ENCODE measurements around the gene NOXRED1. TPM values are rescaled to one million over a fixed set of nuclear protein-coding genes. Genes with fewer than 3 reads are reported as not detected.

NOXRED1 gene
- total RNA-seq, 2 donors from 2014 or later: 1.2 to 1.7 TPM

GRCh38 chr14:77390188-77390587 lies 33.1 kb downstream of the NOXRED1 start:
- H3K9me3 Mint-ChIP-seq: no peaks in the 10 kb centered on the region
- no peak overlapping the region for H3K4me3 Mint-ChIP-seq
- H3K27me3 Mint-ChIP-seq (ENCODE audit: low read depth): no peaks in the 10 kb centered on the region
- no peak overlapping the region for H3K27ac Mint-ChIP-seq
- no peaks in the 10 kb centered on the region for H3K4me1 Mint-ChIP-seq (ENCODE audit: low read depth)
- DNase-seq (no peak), ATAC-seq (replicated peaks in 1 of 2) (no peak)
- peaks cover 0 to 1% of the 10 kb centered on the region in 2 donors for H3K36me3 Mint-ChIP-seq (ENCODE audit: insufficient read depth in 2 of 2)

GRCh38 chr14:77378701-77379100 lies 44.6 kb downstream of the NOXRED1 start:
- H3K4me1 Mint-ChIP-seq (ENCODE audit: low read depth): peaks cover 26% of the 10 kb centered on the region
- no peak overlapping the region for H3K4me3 Mint-ChIP-seq
- DNase-seq: no peak
- peaks cover 0 to 2% of the 10 kb centered on the region in 2 donors for H3K9me3 Mint-ChIP-seq
- H3K36me3 Mint-ChIP-seq (ENCODE audit: insufficient read depth in 2 of 2): peaks cover 3 to 9% of the 10 kb centered on the region in 2 donors
- no peak overlapping the region for H3K27ac Mint-ChIP-seq
- H3K27me3 Mint-ChIP-seq (ENCODE audit: low read depth): no peaks in the 10 kb centered on the region
- no peak for ATAC-seq (replicated peaks in 1 of 2)

- ATAC-seq (replicated peaks in 1 of 2) (peak in 1 of 2 donors; percentile 1), DNase-seq (no peak)
- H3K4me1 Mint-ChIP-seq (ENCODE audit: low read depth): peaks cover 38% of the 10 kb centered on the region
- H3K27ac Mint-ChIP-seq: no peak overlapping the region
- H3K27me3 Mint-ChIP-seq (ENCODE audit: low read depth): no peaks in the 10 kb centered on the region
- H3K36me3 Mint-ChIP-seq (ENCODE audit: insufficient read depth in 2 of 2): peaks cover 3 to 12% of the 10 kb centered on the region in 2 donors
- H3K9me3 Mint-ChIP-seq: peaks cover 0 to 2% of the 10 kb centered on the region in 2 donors
- no peak overlapping the region for H3K4me3 Mint-ChIP-seq
These were observed 45.9 kb downstream of the NOXRED1 start for GRCh38 chr14:77377502-77377844.

DNA sequence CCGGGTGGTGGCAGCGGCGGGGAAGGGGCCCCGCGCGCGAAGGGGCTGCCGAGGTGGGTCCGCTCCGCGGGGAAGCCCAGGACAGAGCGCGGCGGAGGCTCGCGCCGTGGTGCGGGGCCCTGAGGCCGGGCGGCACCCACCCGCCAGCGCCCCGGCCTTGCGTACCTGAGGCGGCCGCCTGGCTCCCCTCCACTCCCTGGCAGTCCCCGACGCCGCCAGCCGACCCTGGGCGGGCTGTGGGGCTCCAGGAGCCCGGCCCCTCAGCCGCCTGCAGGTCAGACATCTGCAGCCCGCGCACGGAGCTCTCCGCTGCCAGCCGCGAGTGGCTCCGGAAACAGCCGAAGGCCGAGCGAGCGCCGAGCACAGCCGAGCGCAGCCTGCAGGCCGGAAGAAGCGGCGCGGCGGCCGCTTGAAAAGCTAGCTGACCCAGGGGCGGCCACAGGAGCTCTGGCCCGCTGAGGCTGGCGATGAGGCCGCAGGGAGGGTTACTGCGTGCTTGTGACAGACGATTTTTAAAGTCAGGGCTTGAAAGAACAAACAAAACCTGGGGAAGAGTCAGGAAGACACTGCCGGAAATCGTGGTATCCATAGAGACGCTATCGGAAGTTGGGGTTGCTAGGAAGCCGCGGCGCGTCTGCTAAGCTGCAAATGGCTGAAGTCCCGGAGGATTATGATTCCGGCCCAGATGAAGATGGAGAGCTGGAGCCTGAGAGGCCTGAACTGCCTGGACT lies 46.4 kb downstream of the NOXRED1 start, which contains the start of the genes SAMD15 and TMED8:
SAMD15 (plus strand) TSS at position 609 of the 731 bp plus-strand sequence; CDS start at position 649, 40 bp downstream.
TMED8 (minus strand) TSS at position 324 of the 731 bp plus-strand sequence; CDS start at position 283, 41 bp downstream.
- Mint-ChIP-seq H3K4me3 (no peak within 1 kb of the TSS), H3K4me1 (ENCODE audit: low read depth) (peaks cover 42% of the 10 kb centered on the region), H3K27me3 (ENCODE audit: low read depth) (no peaks in the 10 kb centered on the region), H3K9me3 (peaks cover 0 to 2% of the 10 kb centered on the region in 2 donors), H3K36me3 (ENCODE audit: insufficient read depth in 2 of 2) (peaks cover 3 to 12% of the 10 kb centered on the region in 2 donors), H3K27ac (peak within 1 kb of the TSS; percentile 89)
- DNase-seq (peak; percentile 85 to 87), ATAC-seq (replicated peaks in 1 of 2) (peak; percentile 95 to 97)

DNA sequence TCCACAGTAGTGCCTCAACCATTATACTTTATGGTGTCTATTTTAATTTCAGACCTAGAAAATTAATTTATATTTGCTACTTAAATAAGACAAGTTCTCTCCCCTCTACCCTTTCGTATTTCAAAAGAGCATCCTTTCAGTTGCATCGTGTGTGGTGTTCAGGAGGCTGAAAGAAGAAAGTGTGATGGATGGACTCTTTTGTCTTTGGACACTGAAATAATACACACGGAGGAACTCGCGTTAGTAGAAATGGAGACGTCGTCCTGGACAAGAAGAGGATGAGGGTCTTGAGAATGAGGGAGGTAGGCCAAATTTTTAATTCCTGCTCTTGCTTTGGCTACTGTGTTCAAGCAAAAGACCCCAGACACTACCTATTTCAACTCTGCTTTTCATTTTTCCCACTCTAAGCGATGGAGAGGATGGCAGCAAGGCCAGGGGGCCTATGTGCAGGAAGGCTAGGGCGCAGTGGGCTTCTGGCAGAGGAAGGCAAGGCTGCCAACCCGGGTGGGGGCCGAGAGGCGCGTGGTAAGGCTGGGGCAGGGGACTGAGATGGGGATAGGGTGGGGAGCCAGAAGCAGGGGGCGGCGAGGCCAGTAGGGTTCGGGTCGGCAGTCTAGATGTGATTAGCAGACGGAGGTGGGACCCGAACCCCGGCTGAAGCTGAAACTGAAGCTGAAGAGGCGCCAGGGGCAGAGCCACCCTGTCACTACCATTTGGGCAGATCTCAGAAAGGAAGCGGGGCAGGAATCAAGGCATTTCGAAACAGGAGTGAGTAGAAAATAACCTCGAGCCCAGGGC lies 47.2 kb downstream of the NOXRED1 start:
- Mint-ChIP-seq H3K9me3 (peaks cover 0 to 2% of the 10 kb centered on the region in 2 donors), H3K27ac (peak overlapping the region; percentile 89), H3K4me1 (ENCODE audit: low read depth) (peaks cover 47% of the 10 kb centered on the region), H3K36me3 (ENCODE audit: insufficient read depth in 2 of 2) (peaks cover 3 to 12% of the 10 kb centered on the region in 2 donors), H3K27me3 (ENCODE audit: low read depth) (no peaks in the 10 kb centered on the region), H3K4me3 (no peak overlapping the region)
- DNase-seq (peak; percentile 39 to 51), ATAC-seq (replicated peaks in 1 of 2) (peak; percentile 16 to 39)

- Mint-ChIP-seq H3K9me3 (peaks cover 0 to 2% of the 10 kb centered on the region in 2 donors), H3K27ac (peak overlapping the region; percentile 89), H3K36me3 (ENCODE audit: insufficient read depth in 2 of 2) (peaks cover 3 to 12% of the 10 kb centered on the region in 2 donors), H3K4me3 (no peak overlapping the region), H3K4me1 (ENCODE audit: low read depth) (peaks cover 47% of the 10 kb centered on the region), H3K27me3 (ENCODE audit: low read depth) (no peaks in the 10 kb centered on the region)
- DNase-seq: no peak
- no peak for ATAC-seq (replicated peaks in 1 of 2)
These were observed 48.0 kb downstream of the NOXRED1 start for GRCh38 chr14:77375164-77375950.

GRCh38 chr14:77372304-77372841 lies 51.0 kb downstream of the NOXRED1 start:
- peak; percentile 22 to 48 for ATAC-seq (replicated peaks in 1 of 2)
- DNase-seq: no peak
- no peaks in the 10 kb centered on the region for H3K27me3 Mint-ChIP-seq (ENCODE audit: low read depth)
- H3K4me3 Mint-ChIP-seq: peak overlapping the region; percentile 30 to 54
- peaks cover 64% of the 10 kb centered on the region for H3K4me1 Mint-ChIP-seq (ENCODE audit: low read depth)
- H3K9me3 Mint-ChIP-seq: peaks cover 0 to 2% of the 10 kb centered on the region in 2 donors
- peak overlapping the region; percentile 4 for H3K27ac Mint-ChIP-seq
- peaks cover 3 to 12% of the 10 kb centered on the region in 2 donors for H3K36me3 Mint-ChIP-seq (ENCODE audit: insufficient read depth in 2 of 2)

DNA sequence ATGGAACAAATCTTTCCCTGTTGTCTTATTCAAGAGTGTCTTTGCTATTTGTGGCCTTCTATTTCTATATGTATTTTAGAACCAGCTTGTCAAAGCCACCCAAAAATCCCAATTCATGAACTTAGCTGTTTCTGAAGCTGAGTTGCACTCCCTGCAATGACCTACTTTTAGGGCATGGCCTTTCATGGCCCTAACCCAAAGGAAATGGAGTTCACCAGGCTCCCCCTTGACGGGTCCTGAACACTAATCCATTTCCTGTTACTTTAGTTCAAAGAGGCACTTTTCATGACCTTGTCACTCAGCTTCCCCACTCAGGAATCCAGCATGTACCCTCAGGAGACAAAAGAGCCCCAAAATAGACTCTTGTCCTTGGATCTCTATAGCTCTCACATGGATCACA lies 54.0 kb downstream of the NOXRED1 start:
- peaks cover 1 to 6% of the 10 kb centered on the region in 2 donors for H3K36me3 Mint-ChIP-seq (ENCODE audit: insufficient read depth in 2 of 2)
- H3K27me3 Mint-ChIP-seq (ENCODE audit: low read depth): no peaks in the 10 kb centered on the region
- H3K9me3 Mint-ChIP-seq: no peaks in the 10 kb centered on the region
- no peak for ATAC-seq (replicated peaks in 1 of 2)
- peak overlapping the region; percentile 72 for H3K27ac Mint-ChIP-seq
- H3K4me1 Mint-ChIP-seq (ENCODE audit: low read depth): peaks cover 44% of the 10 kb centered on the region
- no peak for DNase-seq
- H3K4me3 Mint-ChIP-seq: no peak overlapping the region

- no peak for ATAC-seq (replicated peaks in 1 of 2)
- H3K9me3 Mint-ChIP-seq: no peaks in the 10 kb centered on the region
- no peak overlapping the region for H3K27ac Mint-ChIP-seq
- peaks cover 12% of the 10 kb centered on the region for H3K4me1 Mint-ChIP-seq (ENCODE audit: low read depth)
- H3K27me3 Mint-ChIP-seq (ENCODE audit: low read depth): no peaks in the 10 kb centered on the region
- no peaks in the 10 kb centered on the region for H3K36me3 Mint-ChIP-seq (ENCODE audit: insufficient read depth in 2 of 2)
- DNase-seq: no peak
- no peak overlapping the region for H3K4me3 Mint-ChIP-seq
These were observed 59.2 kb downstream of the NOXRED1 start for GRCh38 chr14:77364146-77364545.

DNA sequence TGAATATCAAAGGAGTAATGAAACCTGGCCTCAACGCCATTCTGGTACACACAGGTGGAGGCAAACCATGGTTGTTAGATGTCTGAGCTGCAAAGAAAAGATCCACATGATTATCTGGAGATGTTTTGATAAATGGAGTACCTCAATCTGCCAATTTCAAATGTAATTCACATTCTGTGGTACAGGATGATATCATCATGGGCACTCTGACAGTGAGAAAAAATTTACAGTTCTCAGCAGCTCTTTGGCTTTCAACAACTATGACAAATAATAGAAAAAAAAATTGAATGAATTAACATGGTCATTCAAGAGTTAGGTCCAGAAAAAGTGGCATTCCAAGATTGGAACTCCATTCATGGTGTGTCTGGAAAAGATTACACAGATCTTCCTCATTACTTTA lies 63.7 kb downstream of the NOXRED1 start:
- H3K9me3 Mint-ChIP-seq: no peaks in the 10 kb centered on the region
- DNase-seq (no peak), ATAC-seq (replicated peaks in 1 of 2) (no peak)
- no peaks in the 10 kb centered on the region for H3K27me3 Mint-ChIP-seq (ENCODE audit: low read depth)
- H3K36me3 Mint-ChIP-seq (ENCODE audit: insufficient read depth in 2 of 2): no peaks in the 10 kb centered on the region
- H3K27ac Mint-ChIP-seq: no peak overlapping the region
- no peak overlapping the region for H3K4me3 Mint-ChIP-seq
- H3K4me1 Mint-ChIP-seq (ENCODE audit: low read depth): peaks cover 11% of the 10 kb centered on the region

DNA sequence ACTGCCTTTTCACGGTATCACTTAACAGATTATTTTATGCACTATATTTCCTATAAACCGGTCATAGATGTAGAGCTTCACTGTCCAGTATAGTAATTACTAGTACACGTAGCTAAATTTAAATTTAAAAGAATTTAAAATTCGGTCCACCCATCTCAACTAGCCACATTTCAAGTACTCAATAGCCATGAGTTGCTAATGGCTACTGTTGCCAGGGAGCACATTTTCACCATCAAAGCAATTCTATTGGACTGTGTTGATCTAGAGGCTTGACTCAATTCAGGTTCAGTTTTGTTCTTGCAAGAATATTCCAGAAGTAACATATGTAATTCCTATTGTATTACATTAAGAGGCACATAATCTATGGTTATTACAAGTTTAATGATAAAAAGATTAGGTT lies 66.4 kb downstream of the NOXRED1 start:
- DNase-seq (no peak), ATAC-seq (replicated peaks in 1 of 2) (no peak)
- no peaks in the 10 kb centered on the region for H3K36me3 Mint-ChIP-seq (ENCODE audit: insufficient read depth in 2 of 2)
- no peaks in the 10 kb centered on the region for H3K9me3 Mint-ChIP-seq
- no peak overlapping the region for H3K4me3 Mint-ChIP-seq
- no peaks in the 10 kb centered on the region for H3K27me3 Mint-ChIP-seq (ENCODE audit: low read depth)
- peaks cover 11% of the 10 kb centered on the region for H3K4me1 Mint-ChIP-seq (ENCODE audit: low read depth)
- no peak overlapping the region for H3K27ac Mint-ChIP-seq

DNA sequence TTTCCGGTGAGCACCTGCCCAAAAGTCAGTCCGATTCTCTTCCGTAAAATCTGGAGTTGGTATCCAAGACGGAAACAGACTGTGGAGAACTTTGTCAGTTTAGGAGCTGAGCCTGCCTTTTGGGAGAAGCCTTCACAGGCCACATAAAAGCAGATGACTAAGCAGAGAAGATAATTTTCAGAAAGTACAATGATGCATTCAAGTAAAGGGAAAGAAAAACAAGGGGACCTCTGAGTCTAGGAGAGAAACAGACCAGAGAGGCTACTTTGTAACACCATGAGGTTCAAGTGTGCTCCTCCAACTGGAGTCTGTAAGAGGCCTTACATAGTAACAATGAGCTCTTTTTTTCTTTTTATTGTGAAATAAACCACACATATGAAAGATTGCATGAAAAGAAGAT lies 67.5 kb downstream of the NOXRED1 start:
- DNase-seq: no peak
- Mint-ChIP-seq H3K4me3 (no peak overlapping the region), H3K27me3 (ENCODE audit: low read depth) (no peaks in the 10 kb centered on the region), H3K27ac (no peak overlapping the region), H3K9me3 (no peaks in the 10 kb centered on the region), H3K4me1 (ENCODE audit: low read depth) (peaks cover 5% of the 10 kb centered on the region), H3K36me3 (ENCODE audit: insufficient read depth in 2 of 2) (peaks cover 0 to 1% of the 10 kb centered on the region in 2 donors)
- ATAC-seq (replicated peaks in 1 of 2): no peak

Data from activated T-cell treated with anti-CD3 and anti-CD28 coated beads, Interleukin-2, amount 50 U/mL, for 72 hours (primary cell).